ENCODE results near the gene GLCCI1. TPM values are rescaled to one million over a fixed set of nuclear protein-coding genes. Genes with fewer than 3 reads are reported as not detected.

Gene GLCCI1
- total and polyA plus RNA-seq, 10 of the 15 experiments (the other 5 are each of a cell fraction or from before 2014, with no cell fraction given), result 12.6 to 92.0 (median 27.6) TPM

DNA sequence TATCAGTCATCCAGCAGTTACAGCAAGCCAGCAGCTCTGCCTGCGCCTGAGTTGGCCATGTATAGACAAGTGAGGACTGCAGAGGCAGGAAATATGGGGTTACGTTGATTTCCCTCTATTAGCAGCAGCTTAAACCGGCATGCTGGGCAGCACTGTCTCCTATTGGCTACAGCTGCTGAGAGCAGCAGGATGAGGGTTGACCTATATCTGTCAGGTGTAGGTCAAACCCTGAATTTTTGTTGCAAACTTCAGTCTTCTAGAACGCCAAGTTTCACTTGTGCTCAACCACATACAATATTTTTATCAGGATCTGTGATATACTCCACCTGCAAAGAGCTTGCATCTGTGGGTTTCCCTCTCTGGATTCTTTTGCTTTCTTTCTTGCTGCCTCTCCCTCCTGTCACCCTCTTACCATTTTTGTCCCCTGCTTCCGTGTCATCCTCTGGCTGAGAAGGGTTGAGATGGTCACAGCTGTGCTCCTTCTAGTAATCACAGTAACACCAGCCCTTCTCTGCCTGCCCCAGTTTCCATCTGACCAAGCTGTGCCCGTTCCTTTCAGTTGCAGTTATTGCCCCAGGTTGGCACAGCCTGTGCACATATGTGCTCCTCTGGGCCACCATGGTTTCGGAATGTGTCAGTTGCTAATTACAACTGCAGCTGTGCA lies 23.8 kb upstream of the GLCCI1 start (continued):
- TF ChIP-seq USF2 (IDR thresholded peaks at IDR 0.05; ENCODE audit: borderline replicate concordance, low read depth, low read length), result no peak
- peak; percentile 68; the same call in 1 of the 2 replicates for TF ChIP-seq GABPA (IDR thresholded peaks at IDR 0.05; ENCODE audit: low read depth)
- no peak for TF ChIP-seq EZH2 (IDR thresholded peaks at IDR 0.05; ENCODE audit: borderline replicate concordance, control insufficient read depth, low read depth, low read length)
- TF ChIP-seq HDGF (IDR thresholded peaks at IDR 0.05), result peak; percentile 79
- TF ChIP-seq NFXL1 (IDR thresholded peaks at IDR 0.05; ENCODE audit: borderline replicate concordance), result no peak
- no peak for TF ChIP-seq HDAC2 (IDR thresholded peaks at IDR 0.05)
- peak; percentile 93 for TF ChIP-seq PAX5 (IDR thresholded peaks at IDR 0.05; ENCODE audit: borderline replicate concordance, low read depth, low read length)
- TF ChIP-seq NR2C1 (IDR thresholded peaks at IDR 0.05), result no peak
- no peak for TF ChIP-seq SMAD1 (IDR thresholded peaks at IDR 0.05; ENCODE audit: low read depth, partially characterized antibody)
- TF ChIP-seq SUZ12 (IDR thresholded peaks at IDR 0.05; ENCODE audit: unreplicated experiment), result no peak
- TF ChIP-seq, protein P1, sequence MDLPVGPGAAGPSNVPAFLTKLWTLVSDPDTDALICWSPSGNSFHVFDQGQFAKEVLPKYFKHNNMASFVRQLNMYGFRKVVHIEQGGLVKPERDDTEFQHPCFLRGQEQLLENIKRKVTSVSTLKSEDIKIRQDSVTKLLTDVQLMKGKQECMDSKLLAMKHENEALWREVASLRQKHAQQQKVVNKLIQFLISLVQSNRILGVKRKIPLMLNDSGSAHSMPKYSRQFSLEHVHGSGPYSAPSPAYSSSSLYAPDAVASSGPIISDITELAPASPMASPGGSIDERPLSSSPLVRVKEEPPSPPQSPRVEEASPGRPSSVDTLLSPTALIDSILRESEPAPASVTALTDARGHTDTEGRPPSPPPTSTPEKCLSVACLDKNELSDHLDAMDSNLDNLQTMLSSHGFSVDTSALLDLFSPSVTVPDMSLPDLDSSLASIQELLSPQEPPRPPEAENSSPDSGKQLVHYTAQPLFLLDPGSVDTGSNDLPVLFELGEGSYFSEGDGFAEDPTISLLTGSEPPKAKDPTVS (IDR thresholded peaks at IDR 0.05; ENCODE audit: low read depth, low read length), result no peak
- TF ChIP-seq CBX5 (IDR thresholded peaks at IDR 0.05; ENCODE audit: low read depth), result peak; percentile 82
- no peak for TF ChIP-seq LARP7 (IDR thresholded peaks at IDR 0.05)
- peak; percentile 94 for TF ChIP-seq ZNF217 (IDR thresholded peaks at IDR 0.05)
- TF ChIP-seq SMARCA5 (IDR thresholded peaks at IDR 0.05), result no peak
- TF ChIP-seq NKRF (conservative IDR thresholded peaks at IDR 0.05), result no peak; the same call in 1 of the 2 replicates
- no peak; the same call in 1 of the 2 replicates for TF ChIP-seq SIN3A (IDR thresholded peaks at IDR 0.05; ENCODE audit: low read depth, low read length)
- peak; percentile 94 for TF ChIP-seq MTA2 (IDR thresholded peaks at IDR 0.05; ENCODE audit: low read depth)
- no peak for TF ChIP-seq E4F1 (IDR thresholded peaks at IDR 0.05; ENCODE audit: borderline replicate concordance, partially characterized antibody)
- TF ChIP-seq RELA (IDR thresholded peaks at IDR 0.05; ENCODE audit: borderline replicate concordance, partially characterized antibody), result no peak
- no peak for TF ChIP-seq ZNF622 (IDR thresholded peaks at IDR 0.05)
- TF ChIP-seq PAX8 (IDR thresholded peaks at IDR 0.05), result no peak
